Caco-2 (cell line): ENCODE measurements around the gene ZNF850. TPM values are rescaled to one million over a fixed set of nuclear protein-coding genes. Genes with fewer than 3 reads are reported as not detected.

Experiments used
- BruUV-seq: library from RNA; stranded (reverse); fragments of 400-500 nt; replicated peaks from 2 replicates; lab custom pipeline; 2021; lab: Mats Ljungman, UMichigan
- CTCF ChIA-PET: fragments of 300-600 bp; sonication (Branson Sonifier 250); formaldehyde crosslinking; loops from one replicate; lab custom pipeline; 2022; ENCODE audit warnings: antibody characterized with exemption; lab: Charles Lee
- POLR2A ChIA-PET: fragments of 300-600 bp; sonication (Branson Sonifier 250); formaldehyde crosslinking; loops from one replicate; lab custom pipeline; 2022; ENCODE audit warnings: antibody characterized with exemption; lab: Charles Lee
- DNase-seq, 2 experiments: peaks; one replicate each; pipeline versions ENCODE4 v3.0.0 to v3.0.0-alpha.2; 2020 to 2022
- H3K27me3 ChIP-seq: replicated peaks from 2 replicates; pipeline ENCODE4 v1.6.0; 2011; ENCODE audit warnings: low read length; ENCODE audit not compliant: control insufficient read depth, insufficient read depth
- H3K36me3 ChIP-seq: 2 replicates; pipeline ENCODE4 v1.5.1; 2011; ENCODE audit warnings: low read length; ENCODE audit not compliant: control insufficient read depth, insufficient read depth
- H3K4me1 ChIP-seq: fragments of 250-450 bp; sonication (Bioruptor Pico); 2 replicates; pipeline ENCODE4 v1.5.1; 2020; ENCODE audit warnings: mild to moderate bottlenecking
- H3K4me3 ChIP-seq: 2 replicates; pipeline ENCODE4 v1.5.1; 2011; ENCODE audit warnings: low read depth, mild to moderate bottlenecking, control low read depth, low read length
- H3K9me3 ChIP-seq: fragments of 250-450 bp; sonication (Bioruptor Pico); 2 replicates; pipeline ENCODE4 v1.5.1; 2020; ENCODE audit warnings: mild to moderate bottlenecking, moderate library complexity
- H3K27ac Mint-ChIP-seq: one replicate; pipeline ENCODE4 v1.8.0; 2022; ENCODE audit warnings: mixed read lengths; ENCODE audit not compliant: unreplicated experiment
- H3K27me3 Mint-ChIP-seq: one replicate; pipeline ENCODE4 v1.8.0; 2022; ENCODE audit warnings: mixed read lengths; ENCODE audit not compliant: insufficient read depth, unreplicated experiment
- H3K36me3 Mint-ChIP-seq: one replicate; pipeline ENCODE4 v1.8.0; 2022; ENCODE audit warnings: mild to moderate bottlenecking, mixed read lengths; ENCODE audit not compliant: insufficient read depth, unreplicated experiment
- H3K4me1 Mint-ChIP-seq: one replicate; pipeline ENCODE4 v1.8.0; 2022; ENCODE audit warnings: low read depth, mixed read lengths; ENCODE audit not compliant: unreplicated experiment
- H3K4me3 Mint-ChIP-seq: one replicate; pipeline ENCODE4 v1.8.0; 2022; ENCODE audit warnings: mild to moderate bottlenecking, moderate library complexity, mixed read lengths; ENCODE audit not compliant: unreplicated experiment
- H3K9me3 Mint-ChIP-seq: one replicate; pipeline ENCODE4 v1.8.0; 2022; ENCODE audit warnings: mixed read lengths; ENCODE audit not compliant: unreplicated experiment
- intact Hi-C: fragments of 100-400 bp; cut with micrococcal nuclease; formaldehyde crosslinking; loops from one replicate; pipeline ENCODE4 v1.10.0; 2022; ENCODE audit not compliant: unreplicated experiment
- total RNA-seq: library from RNA; stranded (reverse); gene quantifications from 2 replicates; pipeline ENCODE4 v1.2.3, GENCODE V29; 2022
- TF ChIP-seq, protein P1 (sequence below), 2 experiments: fragments of 200-600 bp in 1 of 2; IDR thresholded peaks; 1 replicate in 1 of 2; 2 replicates in 1 of 2; pipeline versions ENCODE4 v1.5.1 to v1.8.0; 2011 to 2022; ENCODE audit warnings: antibody characterized with exemption in 1 of 2, control low read depth in 1 of 2, inconsistent platforms in 1 of 2, low read depth in 1 of 2, low read length in 1 of 2, mild to moderate bottlenecking in 1 of 2, moderate library complexity in 1 of 2; ENCODE audit not compliant: insufficient read depth in 1 of 2, severe bottlenecking in 1 of 2, unreplicated experiment in 1 of 2

The ZNF850 gene
- total RNA-seq, 1 experiment from 2014 or later: 7.8 TPM

DNA sequence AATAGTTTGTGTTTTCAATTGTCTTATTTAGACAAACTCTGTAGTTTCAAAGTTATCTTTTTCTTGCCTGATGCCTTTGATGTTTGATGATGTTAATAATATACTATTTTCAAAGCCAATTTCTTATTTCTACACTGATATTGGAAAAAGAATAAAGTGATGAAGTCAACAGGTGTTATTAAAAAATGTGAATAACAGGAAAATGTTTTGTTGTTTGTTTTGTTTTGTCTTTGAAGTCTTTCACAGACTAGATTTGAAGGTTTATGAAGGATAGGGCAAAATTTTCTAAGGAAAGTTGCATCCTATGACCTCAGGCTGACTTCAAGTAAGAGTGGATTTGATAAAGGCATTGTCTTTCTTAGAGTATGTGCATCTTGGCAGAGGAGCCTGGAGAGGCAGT is 34.4 kb upstream of the ZNF850 start:
- no TSS peak for BruUV-seq
- ChIA-PET CTCF (no interaction called here), POLR2A (no interaction called here)
- DNase-seq: no peak
- Mint-ChIP-seq H3K36me3 (no peaks in the 10 kb centered on the region), H3K9me3 (peaks cover 49% of the 10 kb centered on the region), H3K4me1 (no peaks in the 10 kb centered on the region), H3K27me3 (no peaks in the 10 kb centered on the region), H3K4me3 (no peak overlapping the region), H3K27ac (no peak overlapping the region)
- Histone ChIP-seq H3K27me3 (no peaks in the 10 kb centered on the region), H3K9me3 (peaks cover 19% of the 10 kb centered on the region), H3K4me3 (no peak overlapping the region), H3K36me3 (no peaks in the 10 kb centered on the region), H3K4me1 (no peaks in the 10 kb centered on the region)
- TF ChIP-seq, protein P1, sequence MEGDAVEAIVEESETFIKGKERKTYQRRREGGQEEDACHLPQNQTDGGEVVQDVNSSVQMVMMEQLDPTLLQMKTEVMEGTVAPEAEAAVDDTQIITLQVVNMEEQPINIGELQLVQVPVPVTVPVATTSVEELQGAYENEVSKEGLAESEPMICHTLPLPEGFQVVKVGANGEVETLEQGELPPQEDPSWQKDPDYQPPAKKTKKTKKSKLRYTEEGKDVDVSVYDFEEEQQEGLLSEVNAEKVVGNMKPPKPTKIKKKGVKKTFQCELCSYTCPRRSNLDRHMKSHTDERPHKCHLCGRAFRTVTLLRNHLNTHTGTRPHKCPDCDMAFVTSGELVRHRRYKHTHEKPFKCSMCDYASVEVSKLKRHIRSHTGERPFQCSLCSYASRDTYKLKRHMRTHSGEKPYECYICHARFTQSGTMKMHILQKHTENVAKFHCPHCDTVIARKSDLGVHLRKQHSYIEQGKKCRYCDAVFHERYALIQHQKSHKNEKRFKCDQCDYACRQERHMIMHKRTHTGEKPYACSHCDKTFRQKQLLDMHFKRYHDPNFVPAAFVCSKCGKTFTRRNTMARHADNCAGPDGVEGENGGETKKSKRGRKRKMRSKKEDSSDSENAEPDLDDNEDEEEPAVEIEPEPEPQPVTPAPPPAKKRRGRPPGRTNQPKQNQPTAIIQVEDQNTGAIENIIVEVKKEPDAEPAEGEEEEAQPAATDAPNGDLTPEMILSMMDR (IDR thresholded peaks at IDR 0.05; ENCODE audit: insufficient read depth in 1 of 2, low read depth in 1 of 2, low read length in 1 of 2, severe bottlenecking in 1 of 2, unreplicated experiment in 1 of 2): no peak
- intact Hi-C loops: no loop called here

DNA sequence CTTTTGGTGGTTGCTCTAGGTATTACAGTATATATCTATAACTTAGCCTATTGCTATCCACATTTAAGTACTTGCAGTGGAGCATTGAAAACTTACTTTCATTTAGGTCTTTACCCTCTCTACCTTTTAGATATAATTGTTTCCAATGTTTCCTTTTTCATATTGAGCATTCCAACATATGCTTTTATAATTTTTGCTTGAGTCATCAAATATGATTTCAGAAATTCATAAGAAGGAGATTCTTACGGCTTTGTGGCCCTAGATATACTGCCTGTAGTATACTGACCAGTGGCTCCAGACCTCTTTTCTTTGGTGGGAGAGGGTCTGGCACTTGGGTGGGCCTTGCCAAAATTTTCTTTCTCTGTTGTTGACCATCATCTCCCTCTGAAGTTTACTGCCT is 32.8 kb upstream of the ZNF850 start:
- H3K27me3 Mint-ChIP-seq: no peaks in the 10 kb centered on the region
- Histone ChIP-seq H3K4me1 (no peaks in the 10 kb centered on the region), H3K9me3 (peaks cover 19% of the 10 kb centered on the region), H3K4me3 (no peak overlapping the region), H3K27me3 (no peaks in the 10 kb centered on the region), H3K36me3 (no peaks in the 10 kb centered on the region)
- BruUV-seq: no TSS peak
- ChIA-PET CTCF (no interaction called here), POLR2A (no interaction called here)
- DNase-seq: no peak
- H3K9me3 Mint-ChIP-seq: peaks cover 32% of the 10 kb centered on the region
- intact Hi-C loops: no loop called here
- H3K4me3 Mint-ChIP-seq: no peak overlapping the region
- H3K4me1 Mint-ChIP-seq: no peaks in the 10 kb centered on the region
- TF ChIP-seq, protein P1 (IDR thresholded peaks at IDR 0.05; ENCODE audit: insufficient read depth in 1 of 2, low read depth in 1 of 2, low read length in 1 of 2, severe bottlenecking in 1 of 2, unreplicated experiment in 1 of 2): no peak
- H3K27ac Mint-ChIP-seq: no peak overlapping the region
- H3K36me3 Mint-ChIP-seq: no peaks in the 10 kb centered on the region

DNA sequence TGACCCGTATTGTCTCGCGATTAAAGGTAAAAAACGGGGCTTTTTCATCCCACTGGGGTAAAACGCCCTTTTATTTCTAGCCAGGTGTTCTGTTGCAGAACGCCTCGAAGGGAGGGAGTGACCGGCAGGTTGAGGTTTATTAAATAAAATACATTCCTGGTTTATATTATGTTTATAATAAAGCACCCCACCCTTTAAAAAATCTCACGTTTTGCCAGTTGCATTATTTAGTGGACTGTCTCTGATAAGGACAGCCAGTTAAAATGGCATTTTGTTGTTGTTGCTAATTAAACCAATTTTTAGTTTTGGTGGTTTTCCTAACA is 25.1 kb upstream of the ZNF850 start:
- intact Hi-C loops: no loop called here
- H3K9me3 Mint-ChIP-seq: peaks cover 22% of the 10 kb centered on the region
- H3K27me3 Mint-ChIP-seq: no peaks in the 10 kb centered on the region
- no peak overlapping the region for H3K27ac Mint-ChIP-seq
- TF ChIP-seq, protein P1 (IDR thresholded peaks at IDR 0.05; ENCODE audit: insufficient read depth in 1 of 2, low read depth in 1 of 2, low read length in 1 of 2, severe bottlenecking in 1 of 2, unreplicated experiment in 1 of 2): no peak
- Histone ChIP-seq H3K4me3 (no peak overlapping the region), H3K27me3 (no peaks in the 10 kb centered on the region), H3K9me3 (peaks cover 3% of the 10 kb centered on the region; the same call in 1 of the 2 replicates), H3K36me3 (no peaks in the 10 kb centered on the region), H3K4me1 (no peaks in the 10 kb centered on the region)
- no peaks in the 10 kb centered on the region for H3K4me1 Mint-ChIP-seq
- ChIA-PET CTCF (no interaction called here), POLR2A (no interaction called here)
- no peak overlapping the region for H3K4me3 Mint-ChIP-seq
- peaks cover 10% of the 10 kb centered on the region for H3K36me3 Mint-ChIP-seq
- no TSS peak for BruUV-seq
- no peak for DNase-seq
